ENCODE measurements around the gene STXBP5.
A peak's percentile ranks its signal among the peaks of the same experiment; 100 is the strongest.

The STXBP5 gene

GRCh38 chr6:147204060-147204785 is at the start of gene STXBP5:
Gene STXBP5, plus strand, starts transcription at chr6:147204417. Its CDS starts 116 bp downstream, at chr6:147204533.
- peak; percentile 60 for DNase-seq

GRCh38 chr6:147154454-147154853 is 49.8 kb upstream of the STXBP5 start:
- DNase-seq: peak; percentile 72

GRCh38 chr6:147156218-147156617 is 48.0 kb upstream of the STXBP5 start:
- DNase-seq: peak; percentile 7

- DNase-seq: no peak
These were observed 47.3 kb upstream of the STXBP5 start for GRCh38 chr6:147156799-147157382.

- no peak for DNase-seq
These were observed 46.3 kb upstream of the STXBP5 start for GRCh38 chr6:147157930-147158329.

GRCh38 chr6:147158881-147159280 is 45.3 kb upstream of the STXBP5 start:
- DNase-seq: no peak

DNA sequence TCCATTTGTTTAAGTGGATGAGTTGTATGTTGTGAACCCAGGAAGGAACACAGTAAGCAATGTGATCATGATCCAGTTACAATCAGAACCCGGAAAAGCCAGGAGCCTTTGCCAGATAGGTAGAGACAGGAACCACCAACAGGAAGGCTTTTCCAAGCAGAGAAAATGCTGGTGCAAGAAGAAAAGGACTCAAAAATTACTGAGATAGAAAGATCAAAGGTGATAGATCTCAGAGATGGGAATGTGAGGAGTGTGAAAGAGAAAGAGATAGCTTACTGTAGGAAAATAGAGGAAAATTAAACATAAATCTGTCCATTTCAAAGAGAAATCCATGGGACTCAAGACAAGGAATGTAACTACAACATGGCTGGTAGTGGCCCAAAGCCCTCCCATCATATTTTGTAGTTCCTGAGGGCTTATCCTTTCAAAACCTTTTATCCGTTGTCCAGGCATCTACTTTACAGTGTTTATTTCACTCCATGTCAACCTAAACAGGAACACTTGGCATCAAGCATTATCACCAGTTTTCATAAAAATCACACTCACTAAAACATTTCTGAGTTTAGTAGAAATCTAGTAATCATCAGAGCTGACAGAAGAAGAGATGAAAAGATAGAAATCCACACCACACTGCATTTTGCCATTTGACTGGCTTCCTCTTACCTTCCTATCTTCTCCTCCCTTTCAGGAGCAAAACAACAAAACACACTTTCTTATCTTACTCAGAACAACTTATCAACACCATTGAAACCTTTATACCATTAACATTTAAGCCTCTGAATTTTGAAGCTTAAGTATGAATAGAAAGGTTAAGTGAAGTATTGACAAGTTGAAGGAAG is 44.5 kb upstream of the STXBP5 start:
- DNase-seq: no peak

- DNase-seq: no peak
These were observed 43.6 kb upstream of the STXBP5 start for GRCh38 chr6:147160593-147160992.

DNA sequence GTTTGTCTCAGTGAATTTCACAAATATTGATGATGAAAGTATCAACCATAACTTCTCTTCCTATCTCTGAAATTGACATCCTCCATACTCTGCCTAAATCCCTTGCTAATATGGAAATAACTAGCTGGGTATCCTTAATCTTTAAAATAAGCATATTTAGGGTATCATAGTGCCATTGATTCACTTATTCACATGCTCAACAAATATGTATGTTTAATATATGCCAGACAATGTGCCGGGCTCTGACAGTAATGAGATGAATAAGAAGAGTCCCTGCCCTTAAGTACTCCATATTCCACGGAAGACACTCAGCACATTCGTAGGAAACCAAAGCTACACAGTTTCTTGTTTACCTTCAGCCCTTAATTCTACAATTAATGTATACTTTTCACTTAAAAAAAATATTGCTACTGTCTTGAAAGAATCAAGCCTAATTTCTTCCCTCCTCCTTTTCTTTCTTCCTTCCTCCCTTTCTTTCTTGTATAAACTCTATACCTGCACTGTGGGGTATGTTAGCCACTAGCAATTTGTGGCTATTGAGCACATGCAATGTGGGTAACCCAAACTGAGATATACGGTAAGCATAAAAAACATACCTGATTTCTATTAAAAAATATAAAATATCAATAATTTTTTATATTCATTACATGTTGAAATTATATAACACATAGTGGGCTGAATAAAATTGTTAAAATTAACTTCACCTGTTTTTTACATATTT is 42.8 kb upstream of the STXBP5 start:
- no peak for DNase-seq

GRCh38 chr6:147161974-147162495 is 42.2 kb upstream of the STXBP5 start:
- DNase-seq: no peak

DNA sequence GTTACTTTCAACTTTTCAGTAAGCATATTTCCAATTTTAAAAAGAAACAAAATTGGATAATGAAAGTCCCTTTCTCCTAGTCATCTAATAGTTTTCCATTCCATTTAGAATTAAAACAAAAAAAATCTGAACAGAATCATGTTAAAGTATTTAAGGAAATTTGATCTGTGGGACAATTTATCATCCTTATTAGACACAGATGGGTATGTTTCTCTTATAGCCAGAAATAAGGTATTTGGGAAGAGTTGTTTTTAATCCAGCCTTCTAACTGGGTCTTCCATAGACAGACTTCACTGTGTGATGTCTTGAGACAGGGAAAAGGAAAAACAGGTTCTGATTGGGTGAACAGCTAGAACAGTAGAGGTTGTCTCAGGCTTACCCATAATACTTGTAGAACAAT is 39.5 kb upstream of the STXBP5 start:
- DNase-seq: no peak

GRCh38 chr6:147166360-147166944 is 37.8 kb upstream of the STXBP5 start:
- DNase-seq: no peak

- no peak for DNase-seq
These were observed 37.2 kb upstream of the STXBP5 start for GRCh38 chr6:147166992-147167391.

- no peak for DNase-seq
These were observed 36.4 kb upstream of the STXBP5 start for GRCh38 chr6:147167576-147168461.

- no peak for DNase-seq
These were observed 34.7 kb upstream of the STXBP5 start for GRCh38 chr6:147169529-147169928.

DNA sequence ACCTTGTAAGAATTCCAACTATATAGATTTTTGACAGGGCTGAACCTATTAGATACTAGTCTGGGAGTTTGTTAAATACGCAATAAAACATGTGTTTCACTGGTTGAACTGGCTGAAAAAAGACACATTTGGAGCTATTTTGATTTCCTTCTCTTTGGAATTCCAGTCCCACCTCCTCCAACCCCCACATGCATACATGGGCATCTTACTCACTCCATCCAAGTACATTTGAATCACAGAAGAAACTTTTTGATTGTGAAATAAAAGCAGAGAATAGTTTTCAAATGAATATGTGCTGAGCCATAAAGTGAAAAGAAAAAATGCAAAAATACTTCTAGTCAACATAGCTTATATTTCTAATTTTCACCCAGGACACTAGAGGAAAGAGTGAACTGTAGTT is 33.9 kb upstream of the STXBP5 start:
- no peak for DNase-seq

DNA sequence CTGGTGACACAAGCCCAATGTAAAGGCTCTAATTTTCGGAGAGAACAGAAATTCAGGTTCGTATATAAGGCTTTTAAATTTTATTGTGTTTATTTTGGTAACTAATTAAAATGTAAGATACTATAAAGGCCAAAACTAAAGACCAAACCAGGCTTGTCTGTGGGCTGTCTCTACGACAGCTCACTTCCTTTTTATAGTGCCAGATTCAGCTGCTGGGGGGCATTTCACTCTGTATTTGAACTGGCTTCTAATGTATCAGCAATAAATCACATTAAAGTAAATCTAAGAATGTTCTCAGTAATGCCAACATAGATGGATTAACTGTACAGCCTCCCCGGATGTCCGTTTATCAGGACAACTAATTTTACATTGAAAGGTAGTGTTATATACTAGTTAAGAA is 31.1 kb upstream of the STXBP5 start:
- DNase-seq: no peak

DNA sequence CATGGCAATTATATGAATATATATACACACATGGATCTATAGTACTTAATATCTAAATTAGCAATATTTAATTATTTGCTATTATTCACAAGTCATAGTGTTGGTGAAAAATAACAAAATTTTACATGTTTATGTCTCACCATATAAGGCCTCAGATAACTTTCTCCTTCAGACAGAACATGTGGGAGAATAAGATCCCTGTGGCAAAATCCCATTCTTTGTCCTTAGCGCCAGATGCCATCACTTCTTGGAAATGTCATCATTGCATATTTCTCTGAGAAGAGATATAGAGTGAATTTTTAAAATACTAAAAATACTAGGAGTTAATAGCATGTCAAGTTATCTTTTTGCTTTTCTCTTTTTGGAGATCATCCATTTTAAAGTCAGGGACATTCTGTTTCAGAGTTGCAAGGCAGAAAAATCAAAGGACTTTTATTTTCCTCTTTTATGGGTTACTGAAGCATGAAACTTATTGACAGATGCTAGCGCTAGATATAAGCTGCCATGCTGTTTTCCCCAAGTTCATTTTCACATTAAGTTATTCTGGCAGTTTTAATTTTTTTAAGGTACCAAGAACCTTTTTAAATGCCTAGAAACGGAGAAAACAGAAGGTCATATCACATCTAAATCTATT is 30.4 kb upstream of the STXBP5 start:
- no peak for DNase-seq

GRCh38 chr6:147176795-147177194 is 27.4 kb upstream of the STXBP5 start:
- no peak for DNase-seq

GRCh38 chr6:147177286-147177685 is 26.9 kb upstream of the STXBP5 start:
- DNase-seq: no peak

- DNase-seq: no peak
These were observed 25.9 kb upstream of the STXBP5 start for GRCh38 chr6:147178355-147178754.
